Epithelial cell of esophagus (primary cell): ENCODE results near the gene MEGF8.
A peak's percentile ranks its signal among the peaks of the same experiment; 100 is the strongest.

Source experiments
- DNase-seq: peaks from one replicate; pipeline ENCODE4 v3.0.0; 2010; ENCODE audit warnings: low read depth
- H3K4me3 ChIP-seq: 2 replicates; pipeline ENCODE4 v1.5.1; 2011; ENCODE audit warnings: mild to moderate bottlenecking, low read length, control low read depth
- CTCF ChIP-seq: IDR thresholded peaks from 2 replicates; pipeline ENCODE4 v1.5.1; 2011; ENCODE audit warnings: low read depth, mild to moderate bottlenecking, low read length, control low read depth, inconsistent platforms; ENCODE audit not compliant: insufficient read depth; ENCODE audit errors: missing control alignments

MEGF8 gene

GRCh38 chr19:42324655-42325307 lies 654 bp upstream of the MEGF8 start:
- no peak for TF ChIP-seq CTCF
- DNase-seq: no peak

GRCh38 chr19:42325896-42326771 lies 699 bp downstream of the MEGF8 start:
- no peak for TF ChIP-seq CTCF
- peak overlapping the region; percentile 89 for H3K4me3 ChIP-seq
- no peak for DNase-seq

More at GRCh38 chr19:42324655-42325307, 654 bp upstream of the MEGF8 start:
- no peak overlapping the region for H3K4me3 ChIP-seq

- no peak overlapping the region for H3K4me3 ChIP-seq
- no peak for DNase-seq
- no peak for TF ChIP-seq CTCF
Measured at GRCh38 chr19:42326969-42327368, 1.5 kb downstream of the MEGF8 start.

- no peak for DNase-seq
- no peak for TF ChIP-seq CTCF
- H3K4me3 ChIP-seq: no peak overlapping the region
Measured at GRCh38 chr19:42327381-42327780, 1.9 kb downstream of the MEGF8 start.

- DNase-seq: no peak
- TF ChIP-seq CTCF: no peak
Measured at GRCh38 chr19:42328106-42328505, 2.7 kb downstream of the MEGF8 start.

GRCh38 chr19:42328854-42329253 lies 3.4 kb downstream of the MEGF8 start:
- DNase-seq: no peak
- no peak overlapping the region for H3K4me3 ChIP-seq
- no peak for TF ChIP-seq CTCF

More at GRCh38 chr19:42328106-42328505, 2.7 kb downstream of the MEGF8 start:
- no peak overlapping the region for H3K4me3 ChIP-seq
